ENCODE data around the gene LCAT. TPM values are rescaled to one million over a fixed set of nuclear protein-coding genes. Genes with fewer than 3 reads are reported as not detected.

The LCAT gene
- total and polyA plus RNA-seq, 9 of the 15 experiments (the other 6 are each of a cell fraction or from before 2014, with no cell fraction given) = 0.46 to 21.0 (median 5.0) TPM

DNA sequence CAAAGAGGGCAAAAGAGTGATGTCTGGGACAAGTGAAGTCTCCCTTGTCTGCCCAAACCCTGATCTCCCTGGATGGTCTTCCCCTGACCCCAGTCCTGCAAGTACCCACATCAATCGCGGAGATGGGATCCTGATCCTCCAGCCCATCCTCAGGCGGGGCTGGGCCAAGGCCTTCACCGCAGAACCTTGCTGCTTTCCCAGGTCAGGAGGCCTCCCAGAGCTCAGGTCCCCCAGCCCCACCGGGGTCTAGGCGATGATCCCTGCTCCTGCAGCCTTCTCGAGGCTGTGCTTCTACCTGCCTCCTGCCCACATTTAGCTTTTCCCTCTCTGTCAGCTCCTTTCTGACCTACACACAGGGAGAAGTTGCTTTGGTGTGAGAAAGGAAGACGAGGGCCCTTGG, 18.2 kb upstream of the LCAT start:
- Histone ChIP-seq H3K9me3 (replicated peaks; ENCODE audit: control insufficient read depth, insufficient read depth, low read depth, low read length) (no peaks in the 10 kb centered on the region), H3K4me3 (no peak overlapping the region), H3K79me2 (ENCODE audit: control insufficient read depth, insufficient read depth, low read length) (peaks cover 13% of the 10 kb centered on the region), H3K4me1 (replicated peaks in 1 of 2; ENCODE audit: control insufficient read depth in 2 of 2, insufficient read depth in 2 of 2, low read length in 2 of 2) (peaks cover 20 to 44% of the 10 kb centered on the region in 2 experiments; a peak in 4 of 5 replicates), H3K9ac (ENCODE audit: insufficient read depth in 1 of 2, low read depth in 2 of 2, low read length in 2 of 2) (0 out of 4 replicates have a peak overlapping the region, but pooled peaks of 1 of the 2 experiments have one; percentile 0), H4K20me1 (replicated peaks; ENCODE audit: control insufficient read depth, insufficient read depth, low read length) (peaks cover 24% of the 10 kb centered on the region), H3K27me3 (ENCODE audit: control insufficient read depth in 2 of 2, insufficient read depth in 2 of 2, low read length in 2 of 2) (no peaks in the 10 kb centered on the region), H3K4me2 (ENCODE audit: insufficient read depth, low read length) (no peak overlapping the region), H3K9me1 (ENCODE audit: control insufficient read depth, insufficient read depth, low read length) (peaks cover 13% of the 10 kb centered on the region), H3K27ac (ENCODE audit: extremely low read depth, low read depth, low read length) (no peak overlapping the region), H3K36me3 (ENCODE audit: control insufficient read depth, insufficient read depth, low read length) (peaks cover 77% of the 10 kb centered on the region; the same call in 2 of the 3 replicates), H2AFZ (ENCODE audit: low read depth, low read length) (no peak overlapping the region)
- ChIA-PET POLR2A (interaction anchor here (0.7 to 1.5 kb wide), 3 partner anchors 13 to 38 kb away, joined by 3 to 5 read pairs (median 3); partner anchors contain the start of gene PSMB10), CTCF (ENCODE audit: low intra/inter-chr PET ratio) (no interaction called here)
- in situ Hi-C loops (cut with MboI) (no loop called here), intact Hi-C loops (cut with micrococcal nuclease) (no loop called here)
- BruUV-seq (replicated peaks) = no TSS peak
- TF ChIP-seq, protein P1, sequence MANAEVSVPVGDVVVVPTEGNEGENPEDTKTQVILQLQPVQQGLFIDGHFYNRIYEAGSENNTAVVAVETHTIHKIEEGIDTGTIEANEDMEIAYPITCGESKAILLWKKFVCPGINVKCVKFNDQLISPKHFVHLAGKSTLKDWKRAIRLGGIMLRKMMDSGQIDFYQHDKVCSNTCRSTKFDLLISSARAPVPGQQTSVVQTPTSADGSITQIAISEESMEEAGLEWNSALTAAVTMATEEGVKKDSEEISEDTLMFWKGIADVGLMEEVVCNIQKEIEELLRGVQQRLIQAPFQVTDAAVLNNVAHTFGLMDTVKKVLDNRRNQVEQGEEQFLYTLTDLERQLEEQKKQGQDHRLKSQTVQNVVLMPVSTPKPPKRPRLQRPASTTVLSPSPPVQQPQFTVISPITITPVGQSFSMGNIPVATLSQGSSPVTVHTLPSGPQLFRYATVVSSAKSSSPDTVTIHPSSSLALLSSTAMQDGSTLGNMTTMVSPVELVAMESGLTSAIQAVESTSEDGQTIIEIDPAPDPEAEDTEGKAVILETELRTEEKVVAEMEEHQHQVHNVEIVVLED (CRISPR knock-in tag; IDR thresholded peaks at IDR 0.05) = no peak
- TF ChIP-seq CAMTA2 (CRISPR knock-in tag; conservative IDR thresholded peaks at IDR 0.05) = no peak
- no peak for TF ChIP-seq CTBP1 (IDR thresholded peaks at IDR 0.05; ENCODE audit: borderline replicate concordance)
- TF ChIP-seq, protein P2, sequence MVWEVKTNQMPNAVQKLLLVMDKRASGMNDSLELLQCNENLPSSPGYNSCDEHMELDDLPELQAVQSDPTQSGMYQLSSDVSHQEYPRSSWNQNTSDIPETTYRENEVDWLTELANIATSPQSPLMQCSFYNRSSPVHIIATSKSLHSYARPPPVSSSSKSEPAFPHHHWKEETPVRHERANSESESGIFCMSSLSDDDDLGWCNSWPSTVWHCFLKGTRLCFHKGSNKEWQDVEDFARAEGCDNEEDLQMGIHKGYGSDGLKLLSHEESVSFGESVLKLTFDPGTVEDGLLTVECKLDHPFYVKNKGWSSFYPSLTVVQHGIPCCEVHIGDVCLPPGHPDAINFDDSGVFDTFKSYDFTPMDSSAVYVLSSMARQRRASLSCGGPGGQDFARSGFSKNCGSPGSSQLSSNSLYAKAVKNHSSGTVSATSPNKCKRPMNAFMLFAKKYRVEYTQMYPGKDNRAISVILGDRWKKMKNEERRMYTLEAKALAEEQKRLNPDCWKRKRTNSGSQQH (CRISPR knock-in tag; IDR thresholded peaks at IDR 0.05) = no peak
- no peak for TF ChIP-seq EWSR1 (IDR thresholded peaks at IDR 0.05; ENCODE audit: borderline replicate concordance, low read depth, partially characterized antibody)
- TF ChIP-seq, protein P3, sequence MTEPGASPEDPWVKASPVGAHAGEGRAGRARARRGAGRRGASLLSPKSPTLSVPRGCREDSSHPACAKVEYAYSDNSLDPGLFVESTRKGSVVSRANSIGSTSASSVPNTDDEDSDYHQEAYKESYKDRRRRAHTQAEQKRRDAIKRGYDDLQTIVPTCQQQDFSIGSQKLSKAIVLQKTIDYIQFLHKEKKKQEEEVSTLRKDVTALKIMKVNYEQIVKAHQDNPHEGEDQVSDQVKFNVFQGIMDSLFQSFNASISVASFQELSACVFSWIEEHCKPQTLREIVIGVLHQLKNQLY (CRISPR knock-in tag; conservative IDR thresholded peaks at IDR 0.05) = no peak
- no peak for TF ChIP-seq ZBTB8A (IDR thresholded peaks at IDR 0.05; ENCODE audit: partially characterized antibody)
- TF ChIP-seq, protein P4, sequence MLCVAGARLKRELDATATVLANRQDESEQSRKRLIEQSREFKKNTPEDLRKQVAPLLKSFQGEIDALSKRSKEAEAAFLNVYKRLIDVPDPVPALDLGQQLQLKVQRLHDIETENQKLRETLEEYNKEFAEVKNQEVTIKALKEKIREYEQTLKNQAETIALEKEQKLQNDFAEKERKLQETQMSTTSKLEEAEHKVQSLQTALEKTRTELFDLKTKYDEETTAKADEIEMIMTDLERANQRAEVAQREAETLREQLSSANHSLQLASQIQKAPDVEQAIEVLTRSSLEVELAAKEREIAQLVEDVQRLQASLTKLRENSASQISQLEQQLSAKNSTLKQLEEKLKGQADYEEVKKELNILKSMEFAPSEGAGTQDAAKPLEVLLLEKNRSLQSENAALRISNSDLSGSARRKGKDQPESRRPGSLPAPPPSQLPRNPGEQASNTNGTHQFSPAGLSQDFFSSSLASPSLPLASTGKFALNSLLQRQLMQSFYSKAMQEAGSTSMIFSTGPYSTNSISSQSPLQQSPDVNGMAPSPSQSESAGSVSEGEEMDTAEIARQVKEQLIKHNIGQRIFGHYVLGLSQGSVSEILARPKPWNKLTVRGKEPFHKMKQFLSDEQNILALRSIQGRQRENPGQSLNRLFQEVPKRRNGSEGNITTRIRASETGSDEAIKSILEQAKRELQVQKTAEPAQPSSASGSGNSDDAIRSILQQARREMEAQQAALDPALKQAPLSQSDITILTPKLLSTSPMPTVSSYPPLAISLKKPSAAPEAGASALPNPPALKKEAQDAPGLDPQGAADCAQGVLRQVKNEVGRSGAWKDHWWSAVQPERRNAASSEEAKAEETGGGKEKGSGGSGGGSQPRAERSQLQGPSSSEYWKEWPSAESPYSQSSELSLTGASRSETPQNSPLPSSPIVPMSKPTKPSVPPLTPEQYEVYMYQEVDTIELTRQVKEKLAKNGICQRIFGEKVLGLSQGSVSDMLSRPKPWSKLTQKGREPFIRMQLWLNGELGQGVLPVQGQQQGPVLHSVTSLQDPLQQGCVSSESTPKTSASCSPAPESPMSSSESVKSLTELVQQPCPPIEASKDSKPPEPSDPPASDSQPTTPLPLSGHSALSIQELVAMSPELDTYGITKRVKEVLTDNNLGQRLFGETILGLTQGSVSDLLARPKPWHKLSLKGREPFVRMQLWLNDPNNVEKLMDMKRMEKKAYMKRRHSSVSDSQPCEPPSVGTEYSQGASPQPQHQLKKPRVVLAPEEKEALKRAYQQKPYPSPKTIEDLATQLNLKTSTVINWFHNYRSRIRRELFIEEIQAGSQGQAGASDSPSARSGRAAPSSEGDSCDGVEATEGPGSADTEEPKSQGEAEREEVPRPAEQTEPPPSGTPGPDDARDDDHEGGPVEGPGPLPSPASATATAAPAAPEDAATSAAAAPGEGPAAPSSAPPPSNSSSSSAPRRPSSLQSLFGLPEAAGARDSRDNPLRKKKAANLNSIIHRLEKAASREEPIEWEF (CRISPR knock-in tag; IDR thresholded peaks at IDR 0.05) = no peak
- no peak for TF ChIP-seq HMG20B (CRISPR knock-in tag; IDR thresholded peaks at IDR 0.05)
- TF ChIP-seq, protein P5, sequence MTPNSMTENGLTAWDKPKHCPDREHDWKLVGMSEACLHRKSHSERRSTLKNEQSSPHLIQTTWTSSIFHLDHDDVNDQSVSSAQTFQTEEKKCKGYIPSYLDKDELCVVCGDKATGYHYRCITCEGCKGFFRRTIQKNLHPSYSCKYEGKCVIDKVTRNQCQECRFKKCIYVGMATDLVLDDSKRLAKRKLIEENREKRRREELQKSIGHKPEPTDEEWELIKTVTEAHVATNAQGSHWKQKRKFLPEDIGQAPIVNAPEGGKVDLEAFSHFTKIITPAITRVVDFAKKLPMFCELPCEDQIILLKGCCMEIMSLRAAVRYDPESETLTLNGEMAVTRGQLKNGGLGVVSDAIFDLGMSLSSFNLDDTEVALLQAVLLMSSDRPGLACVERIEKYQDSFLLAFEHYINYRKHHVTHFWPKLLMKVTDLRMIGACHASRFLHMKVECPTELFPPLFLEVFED (CRISPR knock-in tag; conservative IDR thresholded peaks at IDR 0.05) = no peak
- TF ChIP-seq ILK (tag; IDR thresholded peaks at IDR 0.05; ENCODE audit: borderline replicate concordance, low read depth) = no peak
- WGBS (ENCODE audit: insufficient coverage, low coverage, missing lambda C conversion rate) = 98% methylated on average over 6 of the region's 8 CpGs
- DNase-seq (ENCODE audit: extremely low read depth in 1 of 4, low spot score in 3 of 4) (no peak), ATAC-seq (no peak), FAIRE-seq (no peak)
